Endothelial cell of umbilical vein (primary cell): ENCODE data around the gene TLX1. TPM values are rescaled to one million over a fixed set of nuclear protein-coding genes. Genes with fewer than 3 reads are reported as not detected.

Experiments used
- BruUV-seq: library from RNA; stranded (reverse); fragments of 400-500 nt; replicated peaks from 2 replicates; lab custom pipeline; 2021; lab: Mats Ljungman, UMichigan
- CTCF ChIA-PET: fragments of 300-600, 350-600 bp; sonication (Branson Sonifier 250); formaldehyde crosslinking; loops from one replicate; lab custom pipeline; 2021; ENCODE audit warnings: antibody characterized with exemption, inconsistent platforms; lab: Charles Lee
- POLR2A ChIA-PET: fragments of 300-600, 350-600 bp; sonication (Branson Sonifier 250); formaldehyde crosslinking; loops from one replicate; lab custom pipeline; 2021; ENCODE audit warnings: antibody characterized with exemption, inconsistent platforms; lab: Charles Lee
- DNase-seq: peaks from one replicate; pipeline ENCODE4 v3.0.0-alpha.2; 2011; ENCODE audit warnings: low read depth, low spot score
- FAIRE-seq: peaks from 2 replicates; lab custom pipeline; 2011; peaks lifted over from hg19 to GRCh38; lab: Jason Lieb, UNC
- H2AFZ ChIP-seq: 2 replicates; pipeline ENCODE4 v1.6.0; 2012; ENCODE audit warnings: low read depth, low read length, control low read depth, inconsistent platforms
- H3K27ac ChIP-seq: 2 replicates; pipeline ENCODE4 v1.5.1; 2011; ENCODE audit warnings: low read depth, mild to moderate bottlenecking, control low read depth, low read length, moderate library complexity; ENCODE audit not compliant: insufficient read depth
- H3K27me3 ChIP-seq, 2 experiments: 2 replicates each; pipeline versions ENCODE4 v1.6.0 to v1.6.1; 2011; ENCODE audit warnings: low read length in 2 of 2, mixed read lengths in 1 of 2; ENCODE audit not compliant: control insufficient read depth in 2 of 2, insufficient read depth in 2 of 2
- H3K36me3 ChIP-seq, 2 experiments: 2 replicates in 1 of 2; 3 replicates in 1 of 2; pipeline ENCODE4 v1.5.1; 2011; ENCODE audit warnings: low read length in 2 of 2, mild to moderate bottlenecking in 1 of 2, moderate library complexity in 1 of 2; ENCODE audit not compliant: control insufficient read depth in 2 of 2, insufficient read depth in 2 of 2; ENCODE audit errors: extremely low read depth in 1 of 2
- H3K4me1 ChIP-seq: 3 replicates; pipeline ENCODE4 v1.5.1; 2011; ENCODE audit warnings: mild to moderate bottlenecking, low read length; ENCODE audit not compliant: control insufficient read depth, insufficient read depth; ENCODE audit errors: extremely low read depth
- H3K4me2 ChIP-seq: 2 replicates; pipeline ENCODE4 v1.6.1; 2011; ENCODE audit warnings: low read length, control low read depth, mixed read lengths; ENCODE audit not compliant: insufficient read depth
- H3K4me3 ChIP-seq, 3 experiments: fragments of 200-600 bp in 1 of 3; sonication (generic), shearing (Covaris generic) in 1 of 3; replicated peaks in 1 of 3; 2 replicates each; pipeline ENCODE4 v1.5.1; 2011 to 2016; ENCODE audit warnings: control low read depth in 3 of 3, low read length in 3 of 3, mild to moderate bottlenecking in 2 of 3, inconsistent platforms in 1 of 3, low read depth in 1 of 3, moderate library complexity in 1 of 3; ENCODE audit not compliant: insufficient read depth in 1 of 3
- H3K79me2 ChIP-seq: 2 replicates; pipeline ENCODE4 v1.6.0; 2012; ENCODE audit warnings: low read length, inconsistent platforms; ENCODE audit not compliant: control insufficient read depth, insufficient read depth
- H3K9ac ChIP-seq: replicated peaks from 2 replicates; pipeline ENCODE3; 2011; ENCODE audit warnings: low read length, control low read depth; ENCODE audit not compliant: insufficient read depth; ENCODE audit errors: extremely low read depth
- H3K9me1 ChIP-seq: replicated peaks from 3 replicates; pipeline ENCODE4 v1.6.0; 2011; ENCODE audit warnings: mild to moderate bottlenecking, low read length; ENCODE audit not compliant: control insufficient read depth, insufficient read depth; ENCODE audit errors: extremely low read depth
- H3K9me3 ChIP-seq: replicated peaks from 2 replicates; pipeline ENCODE4 v1.5.1; 2012; ENCODE audit warnings: low read length, inconsistent platforms; ENCODE audit not compliant: control insufficient read depth, insufficient read depth
- H4K20me1 ChIP-seq: replicated peaks from 2 replicates; pipeline ENCODE3; 2011; ENCODE audit warnings: mild to moderate bottlenecking, low read length; ENCODE audit not compliant: control insufficient read depth, insufficient read depth; ENCODE audit errors: extremely low read depth
- EZH2 ChIP-seq: IDR thresholded peaks from 2 replicates; pipeline ENCODE4 v1.6.1; 2012; ENCODE audit warnings: borderline replicate concordance, low read depth, mild to moderate bottlenecking, moderate library complexity, low read length, inconsistent platforms; ENCODE audit not compliant: severe bottlenecking
- FOS ChIP-seq: IDR thresholded peaks from 2 replicates; pipeline ENCODE4 v1.6.1; 2011; ENCODE audit warnings: mild to moderate bottlenecking, low read length, moderate library complexity, borderline replicate concordance; ENCODE audit not compliant: insufficient read depth
- GATA2 ChIP-seq: IDR thresholded peaks from 2 replicates; pipeline ENCODE4 v1.7.0; 2011; ENCODE audit warnings: low read depth, mild to moderate bottlenecking, moderate library complexity, mixed read lengths, low read length; ENCODE audit not compliant: insufficient read length, insufficient read depth
- JUN ChIP-seq: IDR thresholded peaks from 2 replicates; pipeline ENCODE4 v1.6.1; 2011; ENCODE audit warnings: borderline replicate concordance, low read depth; ENCODE audit not compliant: insufficient read length, insufficient read depth
- MYC ChIP-seq: IDR thresholded peaks from one replicate; pipeline ENCODE4 v1.6.1; 2011; ENCODE audit warnings: mild to moderate bottlenecking, low read depth, low read length
- POLR2A ChIP-seq: IDR thresholded peaks from 2 replicates; pipeline ENCODE4 v1.6.1; 2012; ENCODE audit warnings: low read depth, mild to moderate bottlenecking, control low read depth, low read length
- POLR2AphosphoS5 ChIP-seq: IDR thresholded peaks from 2 replicates; pipeline ENCODE4 v1.6.1; 2012; ENCODE audit warnings: low read depth, mild to moderate bottlenecking, control low read depth, low read length, moderate library complexity; ENCODE audit not compliant: insufficient read depth
- dilution Hi-C: fragments of 300-500 bp; cut with MboI; formaldehyde crosslinking; loops from one replicate; pipeline ENCODE4 v1.15.0; 2019; ENCODE audit warnings: low sequenced_read_pairs; ENCODE audit not compliant: extremely low pct_ligation_motif_present
- intact Hi-C: fragments of 100-400 bp; cut with micrococcal nuclease; formaldehyde crosslinking; loops from one replicate; pipeline ENCODE4 v1.10.0; 2022
- polyA plus RNA-seq, 4 experiments: library from polyadenylated mRNA; depleted of rRNA in 3 of 4; stranded (reverse) in 3 of 4; unstranded in 1 of 4; fragments of >200 nt; gene quantifications; 2 replicates each; pipeline versions ENCODE4 v1.2.1 to v1.2.3, GENCODE V29; 2011 to 2012; ENCODE audit warnings: missing spikeins in 1 of 4
- total RNA-seq: library from RNA; stranded (reverse); gene quantifications from 2 replicates; pipeline ENCODE4 v1.2.3, GENCODE V29; 2021
- TF ChIP-seq, protein P1 (sequence below), 2 donors: IDR thresholded peaks; 1 replicate in 1 of 2; 2 replicates in 1 of 2; pipeline ENCODE4 v1.5.1; 2011; ENCODE audit warnings: low read length in 2 of 2, mild to moderate bottlenecking in 2 of 2, moderate library complexity in 2 of 2, control low read depth in 1 of 2, inconsistent platforms in 1 of 2, low read depth in 1 of 2; ENCODE audit not compliant: insufficient read depth in 1 of 2; ENCODE audit errors: extremely low read depth in 1 of 2
- TF ChIP-seq, protein P2 (sequence below): IDR thresholded peaks from 2 replicates; pipeline ENCODE4 v1.6.1; 2011; ENCODE audit not compliant: insufficient read depth, insufficient read length

Gene TLX1
- total and polyA plus RNA-seq, 2 donors (not counting 3 experiments of a cell fraction or from before 2014, with no cell fraction given), result not detected

DNA sequence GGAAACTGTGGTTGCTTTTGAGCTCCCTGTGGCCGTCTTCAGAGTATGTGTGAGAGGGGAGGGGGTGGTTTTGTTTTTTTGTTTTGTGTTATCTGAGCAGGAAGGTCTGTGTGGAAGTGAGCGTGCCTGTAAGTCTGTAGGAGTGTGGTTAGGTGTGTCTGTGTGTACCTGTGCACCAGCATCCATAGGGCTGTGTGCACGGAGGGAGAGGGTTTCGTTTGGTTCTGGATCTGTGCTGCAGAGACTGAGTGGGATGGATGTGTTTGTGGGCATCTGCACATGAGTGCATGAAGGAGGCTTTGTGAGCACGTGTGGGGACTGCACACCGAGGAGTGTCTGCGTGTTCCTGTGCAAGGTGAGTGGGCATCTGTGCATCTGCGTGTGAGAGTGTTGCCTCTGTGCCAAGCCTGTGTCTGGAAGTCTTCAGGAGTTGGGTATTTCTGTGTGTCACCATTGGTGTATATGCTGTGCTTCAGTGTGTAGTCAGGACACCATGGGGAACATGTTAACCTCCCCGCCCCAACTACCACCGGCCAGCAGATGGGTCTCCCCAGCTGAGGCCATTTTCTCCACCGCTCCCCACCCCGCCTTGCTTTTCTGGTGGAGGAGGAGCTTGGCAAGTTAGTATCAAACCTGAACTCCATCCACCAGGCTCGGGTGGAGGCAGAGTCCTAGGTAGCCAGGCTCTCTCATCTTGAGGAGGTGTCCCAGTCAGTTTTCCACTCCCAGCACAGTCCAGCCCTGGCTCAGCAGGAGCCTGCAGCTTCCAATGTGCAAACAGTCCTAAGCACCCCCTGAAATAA, 7.1 kb upstream of the TLX1 start:
- FAIRE-seq (no peak), DNase-seq (no peak)
- H3K4me1 ChIP-seq, result no peaks in the 10 kb centered on the region
- no peaks in the 10 kb centered on the region for H4K20me1 ChIP-seq
- H3K4me2 ChIP-seq, result no peak overlapping the region
- no TSS peak for BruUV-seq
- H2AFZ ChIP-seq, result no peak overlapping the region
- TF ChIP-seq POLR2A (no peak), EZH2 (peak; percentile 44)
- H3K27ac ChIP-seq, result no peak overlapping the region
- H3K27me3 ChIP-seq, result peaks cover 89 to 99% of the 10 kb centered on the region in 2 experiments
- ChIA-PET CTCF (interaction anchor here (1.4 to 3.0 kb wide), 4 partner anchors 18 to 38 kb away, joined by 6 to 16 read pairs (median 10); no protein-coding TSS in a partner anchor), POLR2A (no interaction called here)
- intact Hi-C loops (no loop called here), dilution Hi-C loops (no loop called here)
- H3K36me3 ChIP-seq, result no peaks in the 10 kb centered on the region
- no peak overlapping the region for H3K9ac ChIP-seq
- H3K9me3 ChIP-seq, result no peaks in the 10 kb centered on the region
- H3K79me2 ChIP-seq, result no peaks in the 10 kb centered on the region
- no peak overlapping the region for H3K4me3 ChIP-seq
- H3K9me1 ChIP-seq, result no peaks in the 10 kb centered on the region

DNA sequence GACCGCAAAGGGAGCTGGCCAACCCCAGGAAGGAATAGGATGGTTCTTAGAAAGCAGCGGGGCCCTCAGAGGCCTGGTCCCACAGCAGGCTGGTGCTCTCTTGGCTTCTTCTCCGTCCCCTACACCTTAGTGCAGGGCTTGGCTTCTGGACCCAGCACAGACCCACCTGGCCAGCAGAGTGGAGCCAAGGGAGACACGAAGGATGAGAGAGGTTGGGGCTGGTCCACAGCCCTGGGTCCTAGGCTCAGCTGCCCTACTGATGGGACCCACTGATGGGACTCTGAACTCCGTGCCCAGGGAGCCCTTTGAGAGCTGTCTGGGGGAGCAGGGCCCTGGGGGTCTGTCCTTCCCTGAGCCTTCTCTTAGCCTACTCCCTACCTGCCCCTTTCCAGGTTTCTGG, 6.2 kb upstream of the TLX1 start:
- Histone ChIP-seq H3K4me1 (no peaks in the 10 kb centered on the region), H3K9ac (no peak overlapping the region), H3K27me3 (peaks cover 90 to 99% of the 10 kb centered on the region in 2 experiments), H3K27ac (no peak overlapping the region), H3K9me1 (no peaks in the 10 kb centered on the region), H3K9me3 (no peaks in the 10 kb centered on the region), H4K20me1 (no peaks in the 10 kb centered on the region), H3K79me2 (no peaks in the 10 kb centered on the region), H3K4me2 (no peak overlapping the region), H3K4me3 (no peak overlapping the region), H3K36me3 (no peaks in the 10 kb centered on the region), H2AFZ (no peak overlapping the region)
- dilution Hi-C loops (no loop called here), intact Hi-C loops (no loop called here)
- ChIA-PET POLR2A (no interaction called here), CTCF (interaction anchor here (3.0 to 3.4 kb wide), 2 partner anchors 17 to 29 kb away, joined by 16 to 26 read pairs; no protein-coding TSS in a partner anchor)
- no TSS peak for BruUV-seq
- FAIRE-seq, result no peak
- TF ChIP-seq JUN (no peak), EZH2 (no peak), POLR2A (no peak), MYC (no peak), FOS (no peak), POLR2AphosphoS5 (no peak), GATA2 (no peak)
- TF ChIP-seq, protein P1, sequence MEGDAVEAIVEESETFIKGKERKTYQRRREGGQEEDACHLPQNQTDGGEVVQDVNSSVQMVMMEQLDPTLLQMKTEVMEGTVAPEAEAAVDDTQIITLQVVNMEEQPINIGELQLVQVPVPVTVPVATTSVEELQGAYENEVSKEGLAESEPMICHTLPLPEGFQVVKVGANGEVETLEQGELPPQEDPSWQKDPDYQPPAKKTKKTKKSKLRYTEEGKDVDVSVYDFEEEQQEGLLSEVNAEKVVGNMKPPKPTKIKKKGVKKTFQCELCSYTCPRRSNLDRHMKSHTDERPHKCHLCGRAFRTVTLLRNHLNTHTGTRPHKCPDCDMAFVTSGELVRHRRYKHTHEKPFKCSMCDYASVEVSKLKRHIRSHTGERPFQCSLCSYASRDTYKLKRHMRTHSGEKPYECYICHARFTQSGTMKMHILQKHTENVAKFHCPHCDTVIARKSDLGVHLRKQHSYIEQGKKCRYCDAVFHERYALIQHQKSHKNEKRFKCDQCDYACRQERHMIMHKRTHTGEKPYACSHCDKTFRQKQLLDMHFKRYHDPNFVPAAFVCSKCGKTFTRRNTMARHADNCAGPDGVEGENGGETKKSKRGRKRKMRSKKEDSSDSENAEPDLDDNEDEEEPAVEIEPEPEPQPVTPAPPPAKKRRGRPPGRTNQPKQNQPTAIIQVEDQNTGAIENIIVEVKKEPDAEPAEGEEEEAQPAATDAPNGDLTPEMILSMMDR (IDR thresholded peaks at IDR 0.05; ENCODE audit: extremely low read depth in 1 of 2, insufficient read depth in 1 of 2, low read depth in 1 of 2, low read length in 2 of 2), result no peak
- TF ChIP-seq, protein P2, sequence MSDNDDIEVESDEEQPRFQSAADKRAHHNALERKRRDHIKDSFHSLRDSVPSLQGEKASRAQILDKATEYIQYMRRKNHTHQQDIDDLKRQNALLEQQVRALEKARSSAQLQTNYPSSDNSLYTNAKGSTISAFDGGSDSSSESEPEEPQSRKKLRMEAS, result no peak
- no peak for DNase-seq
